ENCODE results near the gene TPO. TPM values are rescaled to one million over a fixed set of nuclear protein-coding genes. Genes with fewer than 3 reads are reported as not detected.

The TPO gene
- total RNA-seq, 4 donors from 2014 or later: 0.93 to 4.6 (median 1.3) TPM

DNA sequence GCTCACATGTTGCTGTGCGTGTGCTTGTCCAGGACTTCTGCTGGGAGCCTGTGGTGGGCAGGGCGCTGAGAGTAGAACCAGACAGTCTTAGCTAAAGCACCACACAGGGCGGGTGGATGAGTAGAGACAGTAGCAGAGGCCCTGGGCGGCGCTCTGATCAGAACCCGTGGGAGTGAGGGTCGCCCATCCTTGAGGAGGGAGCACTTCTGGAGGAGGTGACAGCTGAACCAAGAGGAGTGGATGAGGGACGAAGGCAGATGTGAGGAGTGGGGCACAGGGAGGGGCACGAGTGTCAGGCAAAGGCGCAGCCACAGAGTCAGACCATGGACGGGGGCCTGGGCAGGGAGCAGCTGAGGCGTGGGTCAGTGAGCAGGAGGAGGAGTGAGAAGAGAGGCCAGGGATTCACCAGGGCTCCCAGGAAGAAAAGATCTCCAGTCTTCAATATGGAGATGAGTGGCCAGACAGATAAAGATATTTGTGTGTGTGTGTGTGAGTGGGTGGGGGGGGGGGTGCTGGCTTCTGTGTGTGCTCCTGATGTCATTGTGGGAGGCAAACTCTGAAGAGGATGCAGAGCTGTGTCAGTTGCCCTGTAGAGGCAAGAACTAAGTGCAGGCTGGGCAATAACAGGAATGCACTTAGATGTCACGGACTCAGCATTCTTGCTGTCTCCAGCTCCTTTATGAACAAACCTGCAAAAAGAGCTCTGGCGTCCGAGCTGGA lies 79.6 kb downstream of the TPO start:
- Histone ChIP-seq H3K9me3 (no peaks in the 10 kb centered on the region), H3K27ac (no peak overlapping the region), H3K36me3 (no peaks in the 10 kb centered on the region), H3K4me3 (no peak overlapping the region), H3K4me1 (no peaks in the 10 kb centered on the region), H3K27me3 (peaks cover 6% of the 10 kb centered on the region)
- 72% methylated on average over 15 of the region's 15 CpGs for WGBS
- peak; percentile 53 to 75 for DNase-seq (ENCODE audit: low spot score in 2 of 2)
- no peak for TF ChIP-seq POLR2AphosphoS5 (IDR thresholded peaks at IDR 0.05)
- no peak for TF ChIP-seq EP300 (IDR thresholded peaks at IDR 0.05)
- TF ChIP-seq POLR2A (IDR thresholded peaks at IDR 0.05): no peak
- TF ChIP-seq, protein P1, sequence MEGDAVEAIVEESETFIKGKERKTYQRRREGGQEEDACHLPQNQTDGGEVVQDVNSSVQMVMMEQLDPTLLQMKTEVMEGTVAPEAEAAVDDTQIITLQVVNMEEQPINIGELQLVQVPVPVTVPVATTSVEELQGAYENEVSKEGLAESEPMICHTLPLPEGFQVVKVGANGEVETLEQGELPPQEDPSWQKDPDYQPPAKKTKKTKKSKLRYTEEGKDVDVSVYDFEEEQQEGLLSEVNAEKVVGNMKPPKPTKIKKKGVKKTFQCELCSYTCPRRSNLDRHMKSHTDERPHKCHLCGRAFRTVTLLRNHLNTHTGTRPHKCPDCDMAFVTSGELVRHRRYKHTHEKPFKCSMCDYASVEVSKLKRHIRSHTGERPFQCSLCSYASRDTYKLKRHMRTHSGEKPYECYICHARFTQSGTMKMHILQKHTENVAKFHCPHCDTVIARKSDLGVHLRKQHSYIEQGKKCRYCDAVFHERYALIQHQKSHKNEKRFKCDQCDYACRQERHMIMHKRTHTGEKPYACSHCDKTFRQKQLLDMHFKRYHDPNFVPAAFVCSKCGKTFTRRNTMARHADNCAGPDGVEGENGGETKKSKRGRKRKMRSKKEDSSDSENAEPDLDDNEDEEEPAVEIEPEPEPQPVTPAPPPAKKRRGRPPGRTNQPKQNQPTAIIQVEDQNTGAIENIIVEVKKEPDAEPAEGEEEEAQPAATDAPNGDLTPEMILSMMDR (IDR thresholded peaks at IDR 0.05): no peak

DNA sequence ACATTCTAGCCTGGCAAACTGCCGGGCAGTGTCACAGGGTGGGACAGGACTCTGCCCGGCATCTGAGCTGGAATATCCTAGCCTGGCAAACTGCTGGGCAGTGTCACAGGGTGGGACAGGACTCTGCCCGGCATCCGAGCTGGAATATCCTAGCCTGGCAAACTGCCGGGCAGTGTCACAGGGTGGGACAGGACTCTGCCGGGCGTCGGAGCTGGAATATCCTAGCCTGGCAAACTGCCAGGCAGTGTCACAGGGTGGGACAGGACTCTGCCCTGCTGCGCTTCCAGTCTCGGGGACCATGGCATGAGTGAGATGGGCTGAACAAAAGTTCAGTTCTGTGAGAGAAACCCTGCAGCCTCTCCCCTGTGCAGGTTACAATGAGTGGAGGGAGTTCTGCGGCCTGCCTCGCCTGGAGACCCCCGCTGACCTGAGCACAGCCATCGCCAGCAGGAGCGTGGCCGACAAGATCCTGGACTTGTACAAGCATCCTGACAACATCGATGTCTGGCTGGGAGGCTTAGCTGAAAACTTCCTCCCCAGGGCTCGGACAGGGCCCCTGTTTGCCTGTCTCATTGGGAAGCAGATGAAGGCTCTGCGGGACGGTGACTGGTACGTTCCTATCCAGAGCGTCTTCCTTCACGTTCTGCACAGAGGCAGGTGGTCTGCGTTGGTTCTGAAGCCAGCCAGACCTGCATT lies 80.3 kb downstream of the TPO start:
- Histone ChIP-seq H3K9me3 (no peaks in the 10 kb centered on the region), H3K27ac (no peak overlapping the region), H3K4me3 (no peak overlapping the region), H3K27me3 (peaks cover 6% of the 10 kb centered on the region), H3K4me1 (no peaks in the 10 kb centered on the region), H3K36me3 (no peaks in the 10 kb centered on the region)
- TF ChIP-seq EP300 (IDR thresholded peaks at IDR 0.05) (no peak), POLR2A (IDR thresholded peaks at IDR 0.05) (no peak), POLR2AphosphoS5 (IDR thresholded peaks at IDR 0.05) (no peak)
- TF ChIP-seq, protein P1 (IDR thresholded peaks at IDR 0.05): no peak
- 79% methylated on average over 16 of the region's 24 CpGs for WGBS
- DNase-seq (ENCODE audit: low spot score in 2 of 2): peak; percentile 64 to 71

DNA sequence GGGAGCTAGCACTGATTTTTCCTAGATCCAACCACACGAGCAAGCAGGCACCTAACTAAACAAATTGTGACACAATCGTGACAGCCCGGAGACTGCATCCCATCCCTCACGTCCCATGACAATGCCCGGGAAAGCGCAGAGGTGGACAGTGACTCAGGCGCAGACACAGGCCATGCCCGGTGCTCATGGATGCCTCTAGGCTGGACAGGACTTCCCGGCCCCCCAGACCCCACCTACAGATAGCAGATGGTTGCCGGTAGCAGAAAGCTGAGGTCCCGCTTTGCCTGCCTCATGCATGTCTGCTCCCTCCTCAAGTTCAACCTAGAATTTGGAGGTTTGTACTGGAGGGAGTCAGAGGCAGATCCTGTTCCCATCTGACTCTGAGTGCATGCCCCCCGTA lies 81.0 kb downstream of the TPO start:
- DNase-seq (ENCODE audit: low spot score in 2 of 2): peak; percentile 41 to 44
- no peak overlapping the region for H3K4me3 ChIP-seq
- H3K27ac ChIP-seq: no peak overlapping the region
- TF ChIP-seq, protein P1 (IDR thresholded peaks at IDR 0.05): no peak
- no peak for TF ChIP-seq POLR2AphosphoS5 (IDR thresholded peaks at IDR 0.05)
- no peak for TF ChIP-seq POLR2A (IDR thresholded peaks at IDR 0.05)
- TF ChIP-seq EP300 (IDR thresholded peaks at IDR 0.05): no peak
- H3K9me3 ChIP-seq: no peaks in the 10 kb centered on the region
- no peaks in the 10 kb centered on the region for H3K4me1 ChIP-seq
- peaks cover 6% of the 10 kb centered on the region for H3K27me3 ChIP-seq
- no peaks in the 10 kb centered on the region for H3K36me3 ChIP-seq
- 88% methylated on average over 7 of the region's 12 CpGs for WGBS

DNA sequence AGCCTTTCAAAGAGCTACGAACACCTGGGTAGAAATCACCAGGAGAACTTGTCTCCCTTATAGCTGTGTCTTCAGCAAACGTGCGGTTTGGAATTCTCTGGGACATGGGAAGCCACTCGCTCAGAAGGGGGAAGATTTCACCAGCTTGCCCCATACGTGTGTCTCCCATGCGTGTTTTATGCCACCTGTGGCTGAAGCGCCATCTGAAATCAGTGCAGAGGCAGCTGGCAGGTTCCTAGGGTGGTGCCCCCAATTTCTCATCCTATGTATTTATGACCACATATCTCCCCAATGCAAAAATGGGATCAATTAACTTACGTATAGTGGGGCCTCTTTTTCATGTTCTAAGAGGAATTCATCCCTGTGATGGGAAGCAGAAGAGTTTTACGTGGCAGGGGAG lies 81.6 kb downstream of the TPO start:
- no peak for TF ChIP-seq EP300 (IDR thresholded peaks at IDR 0.05)
- Histone ChIP-seq H3K36me3 (no peaks in the 10 kb centered on the region), H3K27me3 (peaks cover 6% of the 10 kb centered on the region), H3K4me3 (no peak overlapping the region), H3K27ac (no peak overlapping the region), H3K4me1 (no peaks in the 10 kb centered on the region), H3K9me3 (no peaks in the 10 kb centered on the region)
- 85% methylated on average over 9 of the region's 9 CpGs for WGBS
- DNase-seq (ENCODE audit: low spot score in 2 of 2): peak in 1 of 2 donors; percentile 14

DNA sequence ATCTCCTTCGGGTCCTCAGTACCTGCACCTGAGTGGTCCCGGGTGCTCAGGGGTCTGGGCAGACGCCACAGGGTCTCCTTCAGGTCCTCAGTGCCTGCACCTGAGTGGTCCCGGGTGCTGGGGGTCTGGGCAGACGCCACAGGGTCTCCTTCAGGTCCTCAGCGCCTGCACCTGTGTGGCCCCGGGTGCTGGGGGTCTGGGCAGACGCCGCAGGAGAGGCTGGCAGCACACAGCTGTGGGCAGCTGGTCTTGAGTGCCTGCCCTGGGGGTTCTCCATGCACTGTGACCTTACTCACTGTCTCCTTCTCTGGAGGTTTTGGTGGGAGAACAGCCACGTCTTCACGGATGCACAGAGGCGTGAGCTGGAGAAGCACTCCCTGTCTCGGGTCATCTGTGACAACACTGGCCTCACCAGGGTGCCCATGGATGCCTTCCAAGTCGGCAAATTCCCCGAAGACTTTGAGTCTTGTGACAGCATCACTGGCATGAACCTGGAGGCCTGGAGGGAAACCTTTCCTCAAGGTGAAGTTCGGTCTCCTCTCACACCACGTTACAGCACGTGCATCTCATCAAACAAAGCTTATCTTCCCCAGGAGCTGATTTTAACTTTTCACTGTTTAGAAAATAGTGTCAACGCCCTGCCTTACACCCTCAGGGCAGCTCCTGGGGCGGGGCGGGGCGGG lies 82.6 kb downstream of the TPO start:
- 70% methylated on average over 16 of the region's 22 CpGs for WGBS
- DNase-seq (ENCODE audit: low spot score in 2 of 2): peak; percentile 37 to 48

More for the DNA sequence above, 82.6 kb downstream of the TPO start:
- TF ChIP-seq POLR2A (IDR thresholded peaks at IDR 0.05) (no peak), POLR2AphosphoS5 (IDR thresholded peaks at IDR 0.05) (no peak), EP300 (IDR thresholded peaks at IDR 0.05) (no peak)
- TF ChIP-seq, protein P1 (IDR thresholded peaks at IDR 0.05): no peak
- Histone ChIP-seq H3K4me3 (no peak overlapping the region), H3K27ac (no peak overlapping the region), H3K36me3 (no peaks in the 10 kb centered on the region), H3K9me3 (no peaks in the 10 kb centered on the region), H3K27me3 (peaks cover 6% of the 10 kb centered on the region), H3K4me1 (no peaks in the 10 kb centered on the region)

Data from suprapubic skin (tissue), 4 donors.